SK-N-SH treated with all-trans-retinoic acid at 6 μM for 48 hours (cell line): ENCODE data around the gene SUMO3.

Source experiments
- ATAC-seq: fragments of 200-7000 bp; cut with Tn5 transposase; 3 replicates; pipeline ENCODE4 v1.9.1; 2020; ENCODE audit warnings: mild to moderate bottlenecking, moderate library complexity
- ARNTL ChIP-seq: fragments of 450-650 bp; formaldehyde crosslinking; IDR thresholded peaks from 2 replicates; pipeline ENCODE4 v1.5.0; 2020; ENCODE audit warnings: low read depth, mild to moderate bottlenecking, moderate library complexity, borderline replicate concordance
- BACH2 ChIP-seq: fragments of 250-450 bp; sonication (Bioruptor Pico); IDR thresholded peaks from 2 replicates; pipeline ENCODE4 v1.9.0; 2021; ENCODE audit warnings: mild to moderate bottlenecking, borderline replicate concordance
- CREB5 ChIP-seq: fragments of 250-450 bp; sonication (Bioruptor Pico); IDR thresholded peaks from 2 replicates; pipeline ENCODE4 v1.5.1; 2020; ENCODE audit warnings: low read depth, mild to moderate bottlenecking, moderate library complexity
- CSDC2 ChIP-seq: fragments of 250-450 bp; sonication (Bioruptor Pico); IDR thresholded peaks from 2 replicates; pipeline ENCODE4 v1.5.0; 2020; ENCODE audit warnings: mild to moderate bottlenecking, moderate library complexity
- CSRNP3 ChIP-seq: fragments of 250-450 bp; sonication (Bioruptor Pico); IDR thresholded peaks from 2 replicates; pipeline ENCODE4 v1.5.1; 2021; ENCODE audit warnings: mild to moderate bottlenecking, moderate library complexity
- ISL1 ChIP-seq: fragments of 250-450 bp; sonication (Bioruptor Pico); IDR thresholded peaks from 2 replicates; pipeline ENCODE4 v2.1.2; 2022; ENCODE audit warnings: mild to moderate bottlenecking, moderate library complexity
- OSR1 ChIP-seq: fragments of 250-450 bp; sonication (Bioruptor Pico); IDR thresholded peaks from 2 replicates; pipeline ENCODE4 v1.8.0; 2022; ENCODE audit warnings: moderate library complexity, mild to moderate bottlenecking, inconsistent platforms
- PATZ1 ChIP-seq: fragments of 250-450 bp; sonication (Bioruptor Pico); IDR thresholded peaks from 2 replicates; pipeline ENCODE4 v1.8.0; 2020; ENCODE audit warnings: mild to moderate bottlenecking, moderate library complexity, borderline replicate concordance
- POU6F1 ChIP-seq: fragments of 250-450 bp; sonication (Bioruptor Pico); IDR thresholded peaks from 2 replicates; pipeline ENCODE4 v1.8.0; 2021; ENCODE audit warnings: low read depth, mild to moderate bottlenecking, moderate library complexity, borderline replicate concordance
- RARB ChIP-seq: fragments of 250-450 bp; sonication (Bioruptor Pico); IDR thresholded peaks from 2 replicates; pipeline ENCODE4 v1.8.0; 2021; ENCODE audit warnings: mild to moderate bottlenecking, moderate library complexity
- SNAI2 ChIP-seq: fragments of 250-450 bp; sonication (Bioruptor Pico); IDR thresholded peaks from 2 replicates; pipeline ENCODE4 v1.5.0; 2020; ENCODE audit warnings: mild to moderate bottlenecking, moderate library complexity
- TCF4 ChIP-seq: fragments of 250-450 bp; sonication (Bioruptor Pico); IDR thresholded peaks from 2 replicates; pipeline ENCODE4 v1.8.0; 2021; ENCODE audit warnings: mild to moderate bottlenecking, moderate library complexity, borderline replicate concordance
- TOX ChIP-seq: fragments of 250-450 bp; sonication (Bioruptor Pico); IDR thresholded peaks from 2 replicates; pipeline ENCODE4 v1.8.0; 2021; ENCODE audit warnings: mild to moderate bottlenecking, moderate library complexity, borderline replicate concordance
- TSHZ2 ChIP-seq: fragments of 250-450 bp; sonication (Bioruptor Pico); IDR thresholded peaks from 2 replicates; pipeline ENCODE4 v1.5.0; 2020; ENCODE audit warnings: mild to moderate bottlenecking, moderate library complexity
- ZC3H10 ChIP-seq: fragments of 250-450 bp; sonication (Bioruptor Pico); IDR thresholded peaks from 2 replicates; pipeline ENCODE4 v1.5.1; 2021; ENCODE audit warnings: mild to moderate bottlenecking, moderate library complexity
- ZFP3 ChIP-seq: fragments of 250-450 bp; sonication (Bioruptor Pico); IDR thresholded peaks from 2 replicates; pipeline ENCODE4 v1.5.0; 2020; ENCODE audit warnings: mild to moderate bottlenecking, moderate library complexity
- ZFP30 ChIP-seq: fragments of 450-650 bp; formaldehyde crosslinking; IDR thresholded peaks from 2 replicates; pipeline ENCODE4 v1.5.0; 2022; ENCODE audit warnings: mild to moderate bottlenecking, moderate library complexity
- ZNF565 ChIP-seq: fragments of 450-650 bp; formaldehyde crosslinking; conservative IDR thresholded peaks from 2 replicates; pipeline ENCODE4 v1.5.0; 2020; ENCODE audit warnings: low read depth, mild to moderate bottlenecking, moderate library complexity
- ZNF70 ChIP-seq: fragments of 450-650 bp; formaldehyde crosslinking; IDR thresholded peaks from 2 replicates; pipeline ENCODE4 v1.5.0; 2020; ENCODE audit warnings: mild to moderate bottlenecking, moderate library complexity
- ZNF8 ChIP-seq: fragments of 450-650 bp; formaldehyde crosslinking; IDR thresholded peaks from 2 replicates; pipeline ENCODE4 v1.5.0; 2020; ENCODE audit warnings: mild to moderate bottlenecking, moderate library complexity

Gene SUMO3

GRCh38 chr21:44838951-44839350 lies 21.1 kb upstream of the SUMO3 start:
- no peak for ATAC-seq
- TF ChIP-seq TSHZ2, result no peak
- TF ChIP-seq POU6F1 (CRISPR knock-in tag), result no peak
- TF ChIP-seq BACH2 (CRISPR knock-in tag), result no peak
- no peak for TF ChIP-seq ARNTL (CRISPR knock-in tag)
- TF ChIP-seq ISL1 (CRISPR knock-in tag), result no peak
- TF ChIP-seq OSR1 (CRISPR knock-in tag), result no peak
- no peak for TF ChIP-seq CREB5 (CRISPR knock-in tag)
- no peak for TF ChIP-seq CSRNP3 (CRISPR knock-in tag)
- no peak for TF ChIP-seq SNAI2 (CRISPR knock-in tag)
- TF ChIP-seq RARB, result no peak

- TF ChIP-seq ISL1 (CRISPR knock-in tag), result no peak
- TF ChIP-seq ZFP30, result no peak
- no peak for TF ChIP-seq TCF4
- no peak for TF ChIP-seq TSHZ2
- TF ChIP-seq CSRNP3 (CRISPR knock-in tag), result no peak
- no peak for TF ChIP-seq POU6F1 (CRISPR knock-in tag)
- no peak for TF ChIP-seq TOX (CRISPR knock-in tag)
- no peak for TF ChIP-seq ZNF8 (CRISPR knock-in tag)
- no peak for TF ChIP-seq ZNF565 (CRISPR knock-in tag)
- TF ChIP-seq ZFP3 (CRISPR knock-in tag), result no peak
- TF ChIP-seq CREB5 (CRISPR knock-in tag), result no peak
- TF ChIP-seq PATZ1 (CRISPR knock-in tag), result no peak
- TF ChIP-seq SNAI2 (CRISPR knock-in tag), result no peak
- no peak for TF ChIP-seq OSR1 (CRISPR knock-in tag)
- TF ChIP-seq RARB, result no peak
- TF ChIP-seq ARNTL (CRISPR knock-in tag), result no peak
- TF ChIP-seq ZC3H10, result no peak
- no peak for TF ChIP-seq ZNF70
- no peak for TF ChIP-seq CSDC2 (CRISPR knock-in tag)
- no peak for ATAC-seq
Observed at GRCh38 chr21:44838039-44838895, 20.4 kb upstream of the SUMO3 start.
